Testis (tissue), 3 donors: Measurements from ENCODE around the gene ABCC3. TPM values are rescaled to one million over a fixed set of nuclear protein-coding genes. Genes with fewer than 3 reads are reported as not detected.

Experiments
- DNase-seq: peaks from one replicate; pipeline ENCODE4 v3.0.0-alpha.2; 2019
- H3K27ac ChIP-seq, 2 donors: fragments of 200-600 bp; sonication (generic); one replicate each; pipeline ENCODE4 v1.5.1; 2019
- H3K27me3 ChIP-seq: fragments of 200-600 bp; sonication (generic); one replicate; pipeline ENCODE4 v1.5.1; 2019
- H3K36me3 ChIP-seq: fragments of 200-600 bp; sonication (generic); one replicate; pipeline ENCODE4 v1.5.1; 2017; ENCODE audit warnings: low read depth; ENCODE audit errors: missing control alignments
- H3K4me1 ChIP-seq: fragments of 200-600 bp; sonication (generic); one replicate; pipeline ENCODE4 v1.5.1; 2019
- H3K4me3 ChIP-seq, 2 donors: fragments of 200-600 bp; sonication (generic); one replicate each; pipeline ENCODE4 v1.5.1; 2017 to 2019
- H3K9me3 ChIP-seq: fragments of 200-600 bp; sonication (generic); one replicate; pipeline ENCODE4 v1.5.1; 2017
- POLR2A ChIP-seq: fragments of 450-650 bp; IDR thresholded peaks from one replicate; pipeline ENCODE4 v1.6.1; 2017; ENCODE audit warnings: antibody characterized with exemption, mild to moderate bottlenecking, moderate library complexity
- WGBS, 2 donors: methylation state at CpG; one replicate each; pipeline ENCODE4 v1.1.5; 2018; 5-methylcytosine and 5-hydroxymethylcytosine counted together
- intact Hi-C: fragments of 100-400 bp; cut with DNase I; formaldehyde crosslinking; loops from one replicate; pipeline ENCODE4 v1.15.1; 2023; ENCODE audit warnings: low total_unique reads
- polyA plus RNA-seq: library from polyadenylated mRNA; stranded (reverse); fragments of 350-450 nt; fragmentation: Illumina TruSeq; extraction: RNeasy Lipid Tissue Mini Kit (QIAGEN cat#74804); gene quantifications from one replicate; pipeline ENCODE4 v1.2.3, GENCODE V29; 2014; ENCODE audit warnings: low read depth, low replicate concordance; ENCODE audit not compliant: insufficient read depth
- total RNA-seq, 2 donors: library from RNA; depleted of rRNA; stranded (reverse); fragments of >200 nt; gene quantifications; one replicate each; pipeline ENCODE4 v1.2.3, GENCODE V29; 2016
- TF ChIP-seq, protein P1 (sequence below), 3 experiments: fragments of 450-650 bp in 2 of 3; fragments of 200-600 bp in 1 of 3; sonication (generic) in 1 of 3; IDR thresholded peaks; one replicate each; pipeline ENCODE4 v1.5.1; 2016 to 2019; ENCODE audit warnings: antibody characterized with exemption in 3 of 3, mild to moderate bottlenecking in 2 of 3, moderate library complexity in 1 of 3

Gene ABCC3
- total and polyA plus RNA-seq, 3 donors from 2014 or later, result 10.0 to 15.4 (median 12.1) TPM

- DNase-seq, result peak; percentile 94
- no peaks in the 10 kb centered on the region for H3K9me3 ChIP-seq
- peak overlapping the region; percentile 0 to 19 for H3K27ac ChIP-seq
- intact Hi-C loops, result loop anchor here (10.0 kb wide), 1 partner anchor 46 kb away; no protein-coding TSS in a partner anchor
- WGBS, 2 donors, result 32 to 39% methylated on average over 8 to 9 of the region's 9 CpGs
- no peak overlapping the region for H3K4me3 ChIP-seq
- H3K36me3 ChIP-seq, result no peaks in the 10 kb centered on the region
- no peaks in the 10 kb centered on the region for H3K27me3 ChIP-seq
- TF ChIP-seq, protein P1, sequence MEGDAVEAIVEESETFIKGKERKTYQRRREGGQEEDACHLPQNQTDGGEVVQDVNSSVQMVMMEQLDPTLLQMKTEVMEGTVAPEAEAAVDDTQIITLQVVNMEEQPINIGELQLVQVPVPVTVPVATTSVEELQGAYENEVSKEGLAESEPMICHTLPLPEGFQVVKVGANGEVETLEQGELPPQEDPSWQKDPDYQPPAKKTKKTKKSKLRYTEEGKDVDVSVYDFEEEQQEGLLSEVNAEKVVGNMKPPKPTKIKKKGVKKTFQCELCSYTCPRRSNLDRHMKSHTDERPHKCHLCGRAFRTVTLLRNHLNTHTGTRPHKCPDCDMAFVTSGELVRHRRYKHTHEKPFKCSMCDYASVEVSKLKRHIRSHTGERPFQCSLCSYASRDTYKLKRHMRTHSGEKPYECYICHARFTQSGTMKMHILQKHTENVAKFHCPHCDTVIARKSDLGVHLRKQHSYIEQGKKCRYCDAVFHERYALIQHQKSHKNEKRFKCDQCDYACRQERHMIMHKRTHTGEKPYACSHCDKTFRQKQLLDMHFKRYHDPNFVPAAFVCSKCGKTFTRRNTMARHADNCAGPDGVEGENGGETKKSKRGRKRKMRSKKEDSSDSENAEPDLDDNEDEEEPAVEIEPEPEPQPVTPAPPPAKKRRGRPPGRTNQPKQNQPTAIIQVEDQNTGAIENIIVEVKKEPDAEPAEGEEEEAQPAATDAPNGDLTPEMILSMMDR (IDR thresholded peaks at IDR 0.05), result no peak
- no peak for TF ChIP-seq POLR2A
- peaks cover 49% of the 10 kb centered on the region for H3K4me1 ChIP-seq
Observed at GRCh38 chr17:50638966-50639713, 4.5 kb downstream of the ABCC3 start.

DNA sequence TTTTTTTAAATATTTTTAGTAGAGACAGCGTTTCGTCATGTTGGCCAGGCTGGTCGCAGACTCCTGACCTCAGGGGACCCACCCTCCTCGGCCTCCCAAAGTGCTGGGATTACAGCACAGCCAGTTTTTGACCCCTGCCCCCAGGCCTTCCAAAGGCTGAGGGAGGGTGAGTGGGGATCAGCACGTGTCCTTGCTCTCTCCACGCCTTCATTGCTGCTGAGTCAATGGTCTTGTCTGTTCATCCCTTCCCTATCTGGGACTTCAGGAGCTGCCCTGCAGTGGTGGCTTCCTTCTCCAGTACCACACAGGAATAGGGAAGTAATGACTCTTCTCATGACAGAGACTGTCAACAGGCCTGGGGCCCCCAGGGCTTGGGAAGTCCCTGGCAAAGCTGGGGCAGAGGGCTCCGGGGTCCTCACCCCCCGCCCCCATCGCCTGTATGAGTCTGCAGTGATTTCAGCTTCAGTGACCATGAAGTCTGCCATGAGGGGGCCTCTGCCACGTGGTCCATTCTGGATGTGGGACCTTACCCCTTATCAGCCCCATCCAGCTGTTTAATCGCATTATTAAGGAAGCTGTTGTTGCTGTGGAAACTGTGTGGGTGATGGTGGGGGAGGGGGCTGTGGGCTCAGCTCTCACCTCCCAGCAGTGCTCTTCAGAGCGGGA, 6.1 kb downstream of the ABCC3 start:
- H3K27ac ChIP-seq, result peak overlapping the region in 1 of 2 donors; percentile 66
- no peaks in the 10 kb centered on the region for H3K36me3 ChIP-seq
- peaks cover 40% of the 10 kb centered on the region for H3K4me1 ChIP-seq
- peak; percentile 47 for DNase-seq
- no peak for TF ChIP-seq POLR2A
- TF ChIP-seq, protein P1 (IDR thresholded peaks at IDR 0.05), result no peak
- H3K9me3 ChIP-seq, result no peaks in the 10 kb centered on the region
- H3K27me3 ChIP-seq, result no peaks in the 10 kb centered on the region
- H3K4me3 ChIP-seq, result no peak overlapping the region
- 55 to 63% methylated on average over 9 to 12 of the region's 12 CpGs for WGBS, 2 donors
- intact Hi-C loops, result no loop called here

DNA sequence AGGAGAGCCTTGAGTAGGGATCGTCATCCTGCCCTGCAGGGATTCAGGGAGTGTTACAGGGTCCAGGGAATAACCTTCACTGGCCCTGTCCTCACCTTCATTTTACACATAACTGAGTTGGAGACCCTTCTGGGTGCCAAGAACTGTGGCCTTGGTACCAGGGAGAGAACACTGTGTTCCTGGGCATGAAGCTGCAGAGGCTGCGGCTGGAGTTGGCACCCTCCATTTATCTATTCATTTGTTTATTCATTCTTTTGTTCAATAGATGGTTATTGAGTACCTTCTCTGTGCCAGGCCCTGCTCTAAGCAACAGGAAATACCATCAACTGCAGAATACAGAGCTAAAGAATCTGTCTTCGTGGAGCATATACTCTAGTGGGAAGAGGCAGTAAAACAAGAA, 6.7 kb downstream of the ABCC3 start:
- 54 to 58% methylated on average over 3 of the region's 3 CpGs for whole genome bisulfite sequencing, 2 donors
- Histone ChIP-seq H3K4me1 (peaks cover 40% of the 10 kb centered on the region), H3K4me3 (no peak overlapping the region)

DNA sequence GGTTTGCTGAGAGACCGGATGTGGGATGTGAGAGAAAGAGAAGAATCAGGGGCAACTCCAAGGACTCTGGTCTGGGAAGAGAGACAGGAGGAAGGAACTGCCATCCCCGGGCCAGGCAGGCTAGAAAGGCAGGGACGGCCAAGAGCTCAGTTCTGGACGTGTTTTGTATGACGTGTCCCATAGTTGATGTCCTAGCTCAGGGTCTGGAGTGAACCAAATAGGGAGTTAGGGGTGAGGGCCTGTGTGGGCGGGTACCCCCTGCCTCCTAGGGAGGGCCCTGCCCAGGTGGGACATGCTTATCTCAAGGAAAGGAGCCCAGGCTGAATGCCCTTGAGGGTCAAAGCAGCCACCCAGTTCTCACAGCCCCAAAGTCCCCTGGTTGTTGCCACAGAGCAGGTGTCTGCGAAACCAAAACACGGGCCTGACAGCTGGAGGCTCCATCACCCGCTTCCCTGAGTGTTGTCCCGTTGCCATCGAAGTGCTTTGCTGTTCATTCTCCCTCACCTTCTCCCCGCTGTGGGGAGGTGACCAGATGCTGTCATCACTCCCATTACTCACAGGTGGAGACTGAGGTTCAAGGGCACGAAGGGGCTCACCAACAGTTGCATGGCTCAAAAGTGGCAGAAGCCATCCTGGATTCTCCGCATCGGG, 7.5 kb downstream of the ABCC3 start:
- H3K27me3 ChIP-seq, result no peaks in the 10 kb centered on the region
- no peak overlapping the region for H3K4me3 ChIP-seq
- H3K27ac ChIP-seq, result peak overlapping the region; percentile 2 to 69
- H3K36me3 ChIP-seq, result no peaks in the 10 kb centered on the region
- no peak for DNase-seq
- H3K4me1 ChIP-seq, result peaks cover 40% of the 10 kb centered on the region
- TF ChIP-seq POLR2A, result no peak
- WGBS, 2 donors, result 85% methylated on average over 15 of the region's 15 CpGs
- no peaks in the 10 kb centered on the region for H3K9me3 ChIP-seq
- intact Hi-C loops, result no loop called here

More for the DNA sequence above, 6.7 kb downstream of the ABCC3 start:
- H3K9me3 ChIP-seq, result no peaks in the 10 kb centered on the region
- TF ChIP-seq, protein P1 (IDR thresholded peaks at IDR 0.05), result no peak
- TF ChIP-seq POLR2A, result no peak
- H3K27ac ChIP-seq, result peak overlapping the region in 1 of 2 donors; percentile 69
- intact Hi-C loops, result no loop called here
- H3K27me3 ChIP-seq, result no peaks in the 10 kb centered on the region
- H3K36me3 ChIP-seq, result no peaks in the 10 kb centered on the region
- DNase-seq, result peak; percentile 52
